ENCODE data around the gene NPAS3.

The NPAS3 gene

GRCh38 chr14:33191855-33192254 is 253.2 kb downstream of the NPAS3 start:
- no peak for FAIRE-seq

GRCh38 chr14:33194551-33194950 is 255.9 kb downstream of the NPAS3 start:
- FAIRE-seq: no peak

GRCh38 chr14:33198684-33199083 is 260.0 kb downstream of the NPAS3 start:
- FAIRE-seq: no peak

- no peak for FAIRE-seq
These were observed 262.4 kb downstream of the NPAS3 start for GRCh38 chr14:33201116-33201515.

- no peak for FAIRE-seq
These were observed 268.3 kb downstream of the NPAS3 start for GRCh38 chr14:33206981-33207380.

- FAIRE-seq: no peak
These were observed 268.9 kb downstream of the NPAS3 start for GRCh38 chr14:33207467-33208017.

GRCh38 chr14:33210311-33210710 is 271.6 kb downstream of the NPAS3 start:
- no peak for FAIRE-seq

- FAIRE-seq: no peak
These were observed 279.3 kb downstream of the NPAS3 start for GRCh38 chr14:33218026-33218425.

- FAIRE-seq: no peak
These were observed 281.3 kb downstream of the NPAS3 start for GRCh38 chr14:33219957-33220356.

- no peak for FAIRE-seq
These were observed 290.7 kb downstream of the NPAS3 start for GRCh38 chr14:33229269-33229929.

GRCh38 chr14:33230021-33230420 is 291.3 kb downstream of the NPAS3 start:
- FAIRE-seq: no peak

GRCh38 chr14:33232031-33232430 is 293.4 kb downstream of the NPAS3 start:
- FAIRE-seq: no peak

GRCh38 chr14:33237115-33237740 is 298.5 kb downstream of the NPAS3 start:
- no peak for FAIRE-seq

GRCh38 chr14:33239465-33239864 is 300.8 kb downstream of the NPAS3 start:
- FAIRE-seq: no peak

GRCh38 chr14:33240466-33240865 is 301.8 kb downstream of the NPAS3 start:
- FAIRE-seq: no peak

GRCh38 chr14:33241331-33241730 is 302.7 kb downstream of the NPAS3 start:
- no peak for FAIRE-seq

GRCh38 chr14:33249233-33249820 is 310.6 kb downstream of the NPAS3 start:
- no peak for FAIRE-seq

- FAIRE-seq: no peak
These were observed 312.3 kb downstream of the NPAS3 start for GRCh38 chr14:33250963-33251362.

- FAIRE-seq: no peak
These were observed 315.7 kb downstream of the NPAS3 start for GRCh38 chr14:33254342-33254741.

GRCh38 chr14:33254861-33255395 is 316.2 kb downstream of the NPAS3 start:
- no peak for FAIRE-seq

- no peak for FAIRE-seq
These were observed 319.1 kb downstream of the NPAS3 start for GRCh38 chr14:33257796-33258195.

GRCh38 chr14:33259764-33260163 is 321.1 kb downstream of the NPAS3 start:
- no peak for FAIRE-seq

- no peak for FAIRE-seq
These were observed 332.5 kb downstream of the NPAS3 start for GRCh38 chr14:33271216-33271615.

GRCh38 chr14:33271891-33272290 is 333.2 kb downstream of the NPAS3 start:
- FAIRE-seq: no peak

Data from G401.6 (cell line).